Measurements from ENCODE around the gene UNC93B1. TPM values are rescaled to one million over a fixed set of nuclear protein-coding genes. Genes with fewer than 3 reads are reported as not detected.

The UNC93B1 gene
- total and polyA plus RNA-seq, 4 experiments from 2014 or later = 22.4 to 27.1 (median 25.9) TPM

DNA sequence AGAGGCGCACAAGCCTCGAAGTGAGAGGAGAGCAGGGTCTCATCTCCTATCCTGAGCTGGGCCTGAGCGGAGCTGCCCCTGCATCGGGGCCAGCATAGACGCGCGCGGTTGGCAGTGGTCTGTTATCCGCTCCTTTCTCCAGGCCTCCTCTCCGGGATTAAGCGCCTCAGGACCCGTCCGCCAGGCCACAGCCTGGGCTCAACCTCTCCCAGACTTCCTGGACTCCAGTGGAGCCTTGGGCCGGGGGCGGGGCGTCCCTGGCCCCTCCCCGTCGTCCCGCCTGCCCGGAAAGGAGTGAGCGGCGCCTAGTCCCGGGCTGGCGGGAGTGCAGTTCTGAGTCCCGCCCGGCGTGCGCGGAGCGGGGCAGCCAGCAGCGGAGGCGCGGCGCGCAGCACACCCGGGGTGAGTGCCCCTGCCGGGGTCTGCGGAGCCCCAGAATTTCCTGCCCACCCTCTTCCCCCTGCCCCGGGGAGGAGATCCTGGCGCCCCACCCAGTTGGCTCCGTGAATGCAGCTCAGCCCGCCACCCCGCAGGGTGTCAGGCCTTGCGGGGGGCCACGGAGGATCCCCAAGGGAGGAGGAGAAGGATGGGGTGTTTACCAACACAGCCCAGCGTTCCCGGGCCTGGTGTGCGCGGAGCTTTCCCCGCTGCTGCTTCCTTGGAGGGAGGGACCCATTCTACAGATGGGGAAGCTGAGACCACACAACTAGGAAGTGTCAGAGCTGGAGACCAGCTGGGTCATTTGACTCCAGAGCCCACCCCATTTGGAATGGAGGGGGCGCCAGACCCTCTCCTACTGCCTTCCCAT, 35.0 kb upstream of the UNC93B1 start, which contains the start of gene TCIRG1:
TSS of gene TCIRG1 (plus strand) at position 308 of the 808 bp plus-strand sequence. CDS start 2,247 bp downstream, outside the sequence.
- POLR2A ChIA-PET (ENCODE audit: partially characterized antibody) = interaction anchor here (0.7 to 5.6 kb wide), 5 partner anchors 8 to 41 kb away, joined by 3 to 34 read pairs (median 3); partner anchors contain the start of genes NDUFS8 and UNC93B1
- intact Hi-C loops (cut with micrococcal nuclease) = loop anchor here (1.0 to 10.0 kb wide), 2 partner anchors 9 to 166 kb away; partner anchors contain the start of gene NDUFS8
- Histone ChIP-seq H3K9me3 (ENCODE audit: control insufficient read depth in 1 of 2, low read length in 2 of 2) (no peaks in the 10 kb centered on the region), H3K27ac (ENCODE audit: low read depth, low read length) (peak within 1 kb of the TSS; percentile 90), H3K27me3 (ENCODE audit: insufficient read depth, low read length) (no peaks in the 10 kb centered on the region), H3K4me1 (ENCODE audit: insufficient read depth, low read length) (peaks cover 41% of the 10 kb centered on the region), H3K36me3 (ENCODE audit: insufficient read depth, low read length) (peaks cover 5% of the 10 kb centered on the region), H3K4me3 (ENCODE audit: low read length in 2 of 2) (peak within 1 kb of the TSS; percentile 85 to 92)
- CTCF ChIA-PET (ENCODE audit: partially characterized antibody) = no interaction called here
- peak; percentile 26 to 53 (median 44) for DNase-seq
- Mint-ChIP-seq H3K9me3 (no peaks in the 10 kb centered on the region), H3K36me3 (peaks cover 0 to 9% of the 10 kb centered on the region in 2 donors), H3K27me3 (no peaks in the 10 kb centered on the region), H3K4me1 (peaks cover 9 to 41% (median 25%) of the 10 kb centered on the region in 4 donors), H3K4me3 (peak within 1 kb of the TSS; percentile 86 to 94 (median 92)), H3K27ac (peak within 1 kb of the TSS; percentile 90 to 97 (median 96))

DNA sequence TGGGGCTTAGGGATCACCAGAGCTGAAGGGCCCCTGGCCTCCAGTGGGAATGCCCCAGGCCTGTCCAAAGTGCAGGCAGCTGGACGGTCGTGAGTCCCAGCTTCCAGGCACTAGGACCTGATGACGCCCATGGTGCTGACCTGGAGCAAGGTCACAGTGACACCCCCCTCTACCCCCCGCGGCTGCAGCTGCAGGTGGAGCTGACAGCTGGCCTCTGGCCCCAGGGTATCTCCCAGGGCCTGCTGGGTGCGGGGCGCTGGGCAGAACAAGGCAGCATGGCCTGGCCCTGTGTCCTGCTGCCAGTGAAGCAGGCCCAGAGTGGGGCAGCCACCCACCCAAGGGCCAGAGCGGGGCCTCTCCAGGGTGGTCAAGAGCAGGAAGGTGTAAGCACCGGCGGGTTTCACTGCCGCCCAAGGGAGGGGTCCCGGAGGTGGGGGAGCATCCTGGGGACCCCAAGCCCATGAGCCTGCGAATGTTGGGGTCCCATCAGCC, 34.4 kb upstream of the UNC93B1 start:
- Mint-ChIP-seq H3K9me3 (no peaks in the 10 kb centered on the region), H3K27ac (peak overlapping the region in 1 of 7 donors; percentile 91), H3K27me3 (no peaks in the 10 kb centered on the region), H3K36me3 (peaks cover 0 to 11% of the 10 kb centered on the region in 2 donors), H3K4me1 (peaks cover 9 to 41% (median 25%) of the 10 kb centered on the region in 4 donors), H3K4me3 (peak overlapping the region in 6 of 8 donors; percentile 34 to 92 (median 92))
- Histone ChIP-seq H3K4me1 (ENCODE audit: insufficient read depth, low read length) (peaks cover 41% of the 10 kb centered on the region), H3K27ac (ENCODE audit: low read depth, low read length) (peak overlapping the region; percentile 90), H3K9me3 (ENCODE audit: control insufficient read depth in 1 of 2, low read length in 2 of 2) (no peaks in the 10 kb centered on the region), H3K27me3 (ENCODE audit: insufficient read depth, low read length) (no peaks in the 10 kb centered on the region), H3K36me3 (ENCODE audit: insufficient read depth, low read length) (peaks cover 8% of the 10 kb centered on the region), H3K4me3 (ENCODE audit: low read length in 2 of 2) (peak overlapping the region; percentile 85 to 92)
- no peak for DNase-seq
- CTCF ChIA-PET (ENCODE audit: partially characterized antibody) = interaction anchor here (1.2 kb wide), 1 partner anchor 11 kb away, joined by 3 read pairs; no protein-coding TSS in a partner anchor
- POLR2A ChIA-PET (ENCODE audit: partially characterized antibody) = interaction anchor here (0.7 to 5.6 kb wide), 6 partner anchors 7 to 153 kb away, joined by 3 to 34 read pairs (median 4); partner anchors contain the start of genes NDUFS8 and UNC93B1
- intact Hi-C loops (cut with micrococcal nuclease) = loop anchor here (10.0 kb wide), 1 partner anchor 167 kb away; no protein-coding TSS in a partner anchor

DNA sequence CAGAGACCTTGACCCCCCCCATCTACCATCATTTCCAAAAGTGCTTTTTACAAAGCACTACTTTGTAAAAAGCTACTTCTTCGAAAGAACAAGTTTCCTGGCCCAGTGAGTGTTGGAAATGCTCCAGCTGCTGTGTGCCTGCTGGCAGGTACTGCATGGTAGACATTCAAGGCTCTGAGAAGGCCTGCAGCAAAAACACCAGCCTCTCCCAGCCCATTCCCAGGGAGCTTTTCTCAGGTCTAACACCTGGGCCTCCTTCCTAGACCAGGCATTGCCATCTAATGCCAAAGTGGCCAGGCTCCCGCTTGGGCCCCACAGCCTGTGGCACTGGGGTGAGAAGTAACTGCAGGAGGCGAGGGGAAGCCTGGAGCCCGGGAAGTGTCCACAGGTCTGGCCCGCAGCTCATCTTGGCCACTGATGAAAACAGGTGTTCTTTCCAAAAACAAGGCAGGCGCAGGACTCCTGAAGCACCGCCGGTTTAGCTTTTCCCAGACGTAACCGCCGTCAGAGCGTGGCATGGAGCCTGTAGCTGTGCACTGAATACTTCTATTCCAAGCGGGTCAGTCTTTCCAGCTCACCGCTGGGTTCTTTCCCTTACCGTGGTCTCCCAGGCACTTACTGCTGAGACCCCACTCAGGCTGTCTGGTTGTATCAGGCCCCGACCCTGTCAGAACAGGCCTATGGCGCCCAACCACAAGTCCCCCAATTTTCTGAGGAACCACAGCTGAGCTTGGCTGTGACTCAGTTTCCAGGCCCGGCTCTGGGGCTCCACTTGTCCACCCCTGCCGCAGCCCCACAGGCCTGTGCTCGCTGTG, 33.7 kb upstream of the UNC93B1 start:
- H3K4me1 ChIP-seq (ENCODE audit: insufficient read depth, low read length) = peaks cover 41% of the 10 kb centered on the region
- CTCF ChIA-PET (ENCODE audit: partially characterized antibody) = interaction anchor here (1.1 to 1.2 kb wide), 2 partner anchors 11 to 174 kb away, joined by 3 read pairs; no protein-coding TSS in a partner anchor
- peaks cover 9 to 41% (median 25%) of the 10 kb centered on the region in 4 donors for H3K4me1 Mint-ChIP-seq

DNA sequence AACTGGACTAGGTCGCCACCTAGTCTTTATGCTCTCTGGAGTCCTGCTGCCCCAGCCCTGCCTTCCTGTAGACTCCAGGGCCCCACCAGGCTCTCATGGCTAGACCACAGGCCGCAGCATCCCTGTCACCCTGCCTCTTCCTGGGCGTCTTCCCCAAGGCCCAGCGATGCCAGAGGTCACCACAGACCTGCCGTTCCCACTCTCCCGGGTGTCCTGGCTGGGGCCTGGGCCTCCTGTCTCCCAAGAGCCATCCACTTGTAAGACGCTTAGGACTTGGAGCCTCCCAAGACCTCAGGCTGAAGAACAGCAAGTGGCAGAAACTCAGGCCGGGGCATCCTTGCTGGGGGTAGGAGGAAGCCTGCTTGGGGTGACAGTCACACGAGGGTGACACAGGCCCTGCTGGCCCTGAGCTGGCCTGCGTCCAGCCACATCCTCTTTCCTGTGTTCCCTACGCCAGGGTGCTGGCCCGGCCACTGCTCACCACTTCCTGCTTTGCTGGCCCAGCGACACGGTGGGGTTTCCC, 32.9 kb upstream of the UNC93B1 start:
- no peaks in the 10 kb centered on the region for H3K9me3 ChIP-seq (ENCODE audit: control insufficient read depth in 1 of 2, low read length in 2 of 2)
- Mint-ChIP-seq H3K27me3 (no peaks in the 10 kb centered on the region), H3K4me1 (peaks cover 9 to 42% (median 25%) of the 10 kb centered on the region in 4 donors), H3K27ac (peak overlapping the region; percentile 78 to 96 (median 93)), H3K36me3 (peaks cover 0 to 9% of the 10 kb centered on the region in 2 donors), H3K9me3 (no peaks in the 10 kb centered on the region), H3K4me3 (peak overlapping the region in 6 of 8 donors; percentile 40 to 73 (median 66))
- peak in 2 of 5 donors; percentile 18 to 47 for DNase-seq
- no peaks in the 10 kb centered on the region for H3K27me3 ChIP-seq (ENCODE audit: insufficient read depth, low read length)
- CTCF ChIA-PET (ENCODE audit: partially characterized antibody) = interaction anchor here (1.1 to 1.2 kb wide), 2 partner anchors 10 to 175 kb away, joined by 3 read pairs; no protein-coding TSS in a partner anchor
- intact Hi-C loops (cut with micrococcal nuclease) = loop anchor here (10.0 kb wide), 1 partner anchor 168 kb away; no protein-coding TSS in a partner anchor
- H3K36me3 ChIP-seq (ENCODE audit: insufficient read depth, low read length) = peaks cover 13% of the 10 kb centered on the region
- POLR2A ChIA-PET (ENCODE audit: partially characterized antibody) = interaction anchor here (1.2 to 1.3 kb wide), 3 partner anchors 10 to 34 kb away, joined by 3 read pairs; no protein-coding TSS in a partner anchor
- H3K27ac ChIP-seq (ENCODE audit: low read depth, low read length) = peak overlapping the region; percentile 41
- H3K4me3 ChIP-seq (ENCODE audit: low read length in 2 of 2) = no peak overlapping the region
- H3K4me1 ChIP-seq (ENCODE audit: insufficient read depth, low read length) = peaks cover 46% of the 10 kb centered on the region

More for the DNA sequence above, 33.7 kb upstream of the UNC93B1 start:
- intact Hi-C loops (cut with micrococcal nuclease) = loop anchor here (10.0 kb wide), 1 partner anchor 167 kb away; no protein-coding TSS in a partner anchor
- POLR2A ChIA-PET (ENCODE audit: partially characterized antibody) = interaction anchor here (0.9 to 1.3 kb wide), 5 partner anchors 9 to 153 kb away, joined by 3 to 4 read pairs (median 3); no protein-coding TSS in a partner anchor
- Mint-ChIP-seq H3K27me3 (no peaks in the 10 kb centered on the region), H3K27ac (peak overlapping the region; percentile 78 to 96 (median 93)), H3K9me3 (no peaks in the 10 kb centered on the region), H3K4me3 (peak overlapping the region; percentile 40 to 74 (median 68)), H3K36me3 (peaks cover 0 to 11% of the 10 kb centered on the region in 2 donors)
- DNase-seq = no peak
- H3K27me3 ChIP-seq (ENCODE audit: insufficient read depth, low read length) = no peaks in the 10 kb centered on the region
- no peak overlapping the region for H3K4me3 ChIP-seq (ENCODE audit: low read length in 2 of 2)
- H3K9me3 ChIP-seq (ENCODE audit: control insufficient read depth in 1 of 2, low read length in 2 of 2) = no peaks in the 10 kb centered on the region
- peaks cover 12% of the 10 kb centered on the region for H3K36me3 ChIP-seq (ENCODE audit: insufficient read depth, low read length)
- peak overlapping the region; percentile 41 for H3K27ac ChIP-seq (ENCODE audit: low read depth, low read length)

DNA sequence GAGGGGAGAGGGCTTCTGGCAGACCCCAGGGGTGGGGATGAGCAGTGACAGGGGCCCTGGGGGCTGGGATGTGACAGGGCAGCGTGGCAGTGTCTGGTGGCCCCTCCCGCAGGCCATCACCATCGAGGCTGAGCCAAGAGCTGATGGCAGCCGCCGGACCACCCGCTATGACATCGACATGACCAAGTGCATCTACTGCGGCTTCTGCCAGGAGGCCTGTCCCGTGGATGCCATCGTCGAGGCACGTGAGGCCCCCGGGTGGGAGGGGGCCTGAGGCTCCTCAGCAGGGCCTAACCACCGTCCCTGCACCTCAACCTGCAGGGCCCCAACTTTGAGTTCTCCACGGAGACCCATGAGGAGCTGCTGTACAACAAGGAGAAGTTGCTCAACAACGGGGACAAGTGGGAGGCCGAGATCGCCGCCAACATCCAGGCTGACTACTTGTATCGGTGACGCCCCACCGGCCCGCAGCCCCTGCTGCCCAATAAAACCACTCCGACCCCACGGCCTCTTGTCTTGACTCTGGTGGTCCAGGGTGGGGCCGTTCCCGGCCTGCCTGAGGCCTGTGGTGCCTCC, 32.3 kb upstream of the UNC93B1 start:
- H3K36me3 ChIP-seq (ENCODE audit: insufficient read depth, low read length) = peaks cover 13% of the 10 kb centered on the region
- peaks cover 46% of the 10 kb centered on the region for H3K4me1 ChIP-seq (ENCODE audit: insufficient read depth, low read length)
- H3K4me1 Mint-ChIP-seq = peaks cover 10 to 44% (median 26%) of the 10 kb centered on the region in 4 donors
- H3K36me3 Mint-ChIP-seq = peaks cover 0 to 9% of the 10 kb centered on the region in 2 donors
- no peaks in the 10 kb centered on the region for H3K27me3 ChIP-seq (ENCODE audit: insufficient read depth, low read length)
- DNase-seq = peak in 1 of 5 donors; percentile 27
- CTCF ChIA-PET (ENCODE audit: partially characterized antibody) = no interaction called here
- H3K27ac Mint-ChIP-seq = peak overlapping the region in 6 of 7 donors; percentile 78 to 96 (median 91)
- intact Hi-C loops (cut with micrococcal nuclease) = loop anchor here (10.0 kb wide), 1 partner anchor 169 kb away; no protein-coding TSS in a partner anchor
- POLR2A ChIA-PET (ENCODE audit: partially characterized antibody) = interaction anchor here (1.2 kb wide), 1 partner anchor 11 kb away, joined by 3 read pairs; no protein-coding TSS in a partner anchor
- H3K27ac ChIP-seq (ENCODE audit: low read depth, low read length) = peak overlapping the region; percentile 41
- no peaks in the 10 kb centered on the region for H3K27me3 Mint-ChIP-seq
- H3K9me3 Mint-ChIP-seq = no peaks in the 10 kb centered on the region
- peak overlapping the region in 1 of 8 donors; percentile 51 for H3K4me3 Mint-ChIP-seq
- no peak overlapping the region for H3K4me3 ChIP-seq (ENCODE audit: low read length in 2 of 2)
- no peaks in the 10 kb centered on the region for H3K9me3 ChIP-seq (ENCODE audit: control insufficient read depth in 1 of 2, low read length in 2 of 2)
